SH-SY5Y (cell line): ENCODE measurements around the gene UBE4B.

Source experiments
- GATA2 ChIP-seq: IDR thresholded peaks from 2 replicates; pipeline ENCODE4 v1.6.1; 2011; ENCODE audit warnings: mild to moderate bottlenecking, low read depth, low read length
- GATA3 ChIP-seq: IDR thresholded peaks from 2 replicates; pipeline ENCODE4 v1.6.1; 2011; ENCODE audit warnings: low read depth, mild to moderate bottlenecking, low read length, moderate library complexity

DNA sequence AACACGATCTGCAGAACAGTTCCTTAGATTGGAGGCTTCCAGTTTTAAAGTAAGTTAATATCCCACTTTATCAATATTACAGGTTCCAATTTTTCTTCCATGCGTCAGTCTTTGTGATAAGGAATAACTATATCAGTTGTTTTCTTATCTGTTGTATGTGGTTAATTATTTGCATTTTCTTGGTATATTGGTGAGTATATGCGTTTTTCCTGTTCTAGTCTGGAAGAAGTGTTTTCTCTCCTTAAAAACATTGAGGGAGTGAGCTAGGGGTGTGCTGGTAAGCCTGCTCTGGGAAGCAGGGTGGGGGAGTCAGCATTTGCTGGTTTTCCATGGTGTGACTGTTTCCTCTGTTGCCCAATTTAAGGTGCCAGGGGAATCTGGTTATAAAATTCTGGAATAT lies 127.4 kb downstream of the UBE4B start:
- no peak for TF ChIP-seq GATA2
- TF ChIP-seq GATA3: no peak
